HG03469 (cell line): ENCODE measurements around the gene MAPK10.
"Not testable (repeated sequence)": the region's sequence is repeated elsewhere in the genome, so short reads cannot be mapped to it uniquely, and the experiment has no call there.

ENCODE experiments used
- ATAC-seq: cut with Tn5 transposase; IDR thresholded peaks from one replicate; pipeline ENCODE4 v1.9.1; 2021; ENCODE audit warnings: mild to moderate bottlenecking, moderate library complexity, moderate number of reproducible peaks; ENCODE audit not compliant: unreplicated experiment

The MAPK10 gene

DNA sequence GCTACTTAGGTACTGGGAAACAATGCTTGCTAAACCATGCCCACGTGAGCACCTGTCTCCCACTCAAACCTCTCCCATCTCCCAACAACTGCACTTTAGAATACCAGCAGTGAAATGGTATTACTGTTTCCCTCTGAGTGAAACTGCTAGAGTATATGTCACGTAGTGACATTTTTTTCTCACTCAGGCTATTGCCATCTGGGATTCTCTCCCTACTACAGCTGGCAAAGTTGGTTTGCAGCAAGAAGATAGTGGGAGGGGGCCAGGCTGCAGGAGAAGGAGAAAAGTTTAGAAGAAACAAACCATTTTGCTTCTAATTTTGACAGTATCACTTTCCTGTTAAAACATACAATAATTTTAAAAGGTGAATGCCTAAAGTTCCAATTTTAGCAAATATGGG, 358.3 kb downstream of the MAPK10 start:
- ATAC-seq = no peak

DNA sequence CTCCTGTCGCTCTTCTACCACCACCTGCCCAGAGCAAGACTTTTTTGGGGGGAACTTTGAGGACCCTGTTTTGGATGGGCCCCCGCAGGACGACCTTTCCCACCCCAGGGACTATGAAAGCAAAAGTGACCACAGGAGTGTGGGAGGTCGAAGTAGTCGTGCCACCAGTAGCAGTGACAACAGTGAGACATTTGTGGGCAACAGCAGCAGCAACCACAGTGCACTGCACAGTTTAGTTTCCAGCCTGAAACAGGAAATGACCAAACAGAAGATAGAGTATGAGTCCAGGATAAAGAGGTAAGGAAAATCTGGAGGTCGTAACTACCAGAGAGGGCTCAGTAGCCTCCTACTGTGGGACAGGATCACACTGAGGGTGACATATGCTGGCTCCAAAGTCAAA, 364.5 kb downstream of the MAPK10 start:
- ATAC-seq = no peak

DNA sequence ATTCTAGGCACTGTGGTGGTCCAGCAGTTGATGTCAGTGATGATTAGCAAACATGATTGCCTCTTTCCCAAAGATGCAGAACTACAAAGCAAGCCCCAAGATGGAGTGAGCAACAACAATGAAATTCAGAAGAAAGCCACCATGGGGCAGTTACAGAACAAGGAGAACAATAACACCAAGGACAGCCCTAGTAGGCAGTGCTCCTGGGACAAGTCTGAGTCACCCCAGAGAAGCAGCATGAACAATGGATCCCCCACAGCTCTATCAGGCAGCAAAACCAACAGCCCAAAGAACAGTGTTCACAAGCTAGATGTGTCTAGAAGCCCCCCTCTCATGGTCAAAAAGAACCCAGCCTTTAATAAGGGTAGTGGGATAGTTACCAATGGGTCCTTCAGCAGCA, 365.3 kb downstream of the MAPK10 start:
- ATAC-seq = no peak

DNA sequence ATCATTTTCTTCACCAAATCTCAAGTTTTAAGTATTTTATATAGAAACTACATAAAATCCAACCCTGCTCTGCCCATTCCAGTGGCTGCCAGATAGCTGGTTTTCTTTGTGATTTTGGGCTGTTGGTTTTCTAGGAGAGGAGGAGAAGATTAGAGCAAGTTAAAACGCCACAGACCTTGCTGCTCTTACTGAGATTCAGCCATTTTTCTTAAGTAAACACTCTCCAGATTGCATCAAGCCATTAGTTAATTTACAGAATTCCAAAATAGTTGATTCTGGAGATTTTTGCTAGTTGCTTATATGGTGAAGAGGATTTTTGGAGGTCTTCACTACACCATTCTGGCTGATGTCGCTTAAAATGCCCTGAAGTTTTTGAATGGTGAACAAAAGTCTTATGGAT, 366.2 kb downstream of the MAPK10 start:
- no peak for ATAC-seq

DNA sequence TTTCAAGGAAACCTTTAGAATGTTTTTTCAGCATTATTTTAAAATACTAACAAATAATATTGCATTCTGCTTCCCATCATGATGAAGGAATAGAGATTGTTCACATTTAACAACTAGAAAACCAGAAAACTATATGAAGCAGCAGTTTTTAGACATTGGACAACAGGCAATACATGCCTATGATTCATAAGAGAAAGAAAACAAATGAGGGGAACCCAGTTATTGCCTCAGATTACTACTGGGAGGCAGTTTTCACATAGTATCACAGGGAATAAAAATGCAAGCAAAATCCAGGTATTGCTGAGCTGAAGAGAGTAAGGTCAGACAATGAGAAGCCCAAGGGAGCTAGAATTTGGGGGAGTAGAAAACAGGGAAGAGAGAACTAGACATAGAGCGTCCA, 373.6 kb downstream of the MAPK10 start:
- no peak for ATAC-seq

DNA sequence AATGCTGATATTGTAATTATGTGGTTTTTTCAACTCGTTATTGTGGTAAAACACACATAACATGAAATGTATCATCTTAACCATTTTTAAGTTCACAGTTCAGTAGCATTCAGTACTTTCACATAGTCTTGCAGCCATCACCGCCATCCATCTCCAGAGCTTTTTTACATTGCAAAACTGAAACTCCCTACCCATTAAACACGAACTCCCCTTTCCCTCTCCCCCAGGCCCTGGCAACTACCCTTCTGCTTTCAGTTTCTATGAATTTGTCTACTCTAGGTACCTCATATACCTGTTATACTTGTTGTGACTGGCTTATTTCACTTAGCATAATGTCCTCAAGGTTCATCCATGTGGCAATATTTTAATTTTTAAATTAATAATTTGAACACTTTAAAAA, 380.6 kb downstream of the MAPK10 start:
- peak; percentile 90 for ATAC-seq

DNA sequence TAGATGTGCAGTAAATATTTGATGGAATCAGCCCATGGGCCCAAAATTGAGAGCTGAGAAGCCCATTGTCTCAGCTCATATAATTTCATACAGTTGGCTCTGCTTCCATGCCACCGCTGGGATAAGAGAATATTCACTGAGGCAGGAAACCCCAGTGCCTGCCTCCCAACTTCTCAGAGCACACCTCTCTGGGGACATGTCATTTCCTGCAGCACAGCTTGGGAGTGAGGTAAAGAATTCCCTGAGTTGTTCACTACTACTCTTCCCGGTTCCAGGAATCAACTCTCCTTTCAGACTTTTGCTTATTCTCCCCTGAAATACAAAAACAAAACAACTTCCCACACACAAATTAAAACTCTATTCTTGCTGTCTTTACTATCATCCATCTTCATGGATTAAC, 389.3 kb downstream of the MAPK10 start:
- no peak for ATAC-seq

DNA sequence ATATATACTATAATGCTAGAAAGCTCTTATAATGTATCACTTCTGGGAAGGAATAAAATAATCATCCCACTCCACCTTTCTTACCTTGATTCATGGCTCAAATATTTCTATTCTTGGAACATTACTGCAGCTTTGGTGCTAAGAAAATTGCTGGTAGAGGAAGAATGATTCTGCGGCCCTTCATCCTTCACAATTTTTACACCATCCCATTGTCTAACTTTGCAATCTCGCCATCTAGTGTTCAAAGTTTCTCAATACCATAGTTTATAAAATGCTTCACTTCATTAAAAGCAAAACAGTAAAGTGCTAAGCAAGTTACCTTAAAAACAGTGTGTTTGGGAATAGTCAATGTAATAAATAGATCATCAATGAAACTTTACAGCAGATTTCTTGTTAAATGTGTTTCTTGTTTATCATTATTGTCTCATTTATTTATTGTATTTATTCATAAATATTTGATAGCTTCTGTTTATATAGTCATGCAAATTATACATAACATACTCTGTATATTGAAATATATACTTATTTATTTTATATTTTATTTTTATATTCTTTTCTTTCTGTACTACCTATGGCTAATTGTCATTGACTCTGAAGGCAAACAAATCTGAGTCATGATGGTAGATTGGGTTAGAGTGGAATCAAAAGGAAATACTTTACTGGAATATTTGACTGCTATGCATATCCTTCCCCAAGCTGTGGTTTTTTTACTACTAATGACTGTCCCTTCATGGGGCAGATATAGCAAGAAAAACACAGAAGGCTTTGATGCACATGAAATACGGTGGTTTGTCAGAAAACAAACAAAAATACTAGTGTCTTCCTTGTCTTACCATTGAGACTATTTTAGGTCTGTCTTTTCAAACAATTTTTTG, 390.7 kb downstream of the MAPK10 start:
- no peak for ATAC-seq

DNA sequence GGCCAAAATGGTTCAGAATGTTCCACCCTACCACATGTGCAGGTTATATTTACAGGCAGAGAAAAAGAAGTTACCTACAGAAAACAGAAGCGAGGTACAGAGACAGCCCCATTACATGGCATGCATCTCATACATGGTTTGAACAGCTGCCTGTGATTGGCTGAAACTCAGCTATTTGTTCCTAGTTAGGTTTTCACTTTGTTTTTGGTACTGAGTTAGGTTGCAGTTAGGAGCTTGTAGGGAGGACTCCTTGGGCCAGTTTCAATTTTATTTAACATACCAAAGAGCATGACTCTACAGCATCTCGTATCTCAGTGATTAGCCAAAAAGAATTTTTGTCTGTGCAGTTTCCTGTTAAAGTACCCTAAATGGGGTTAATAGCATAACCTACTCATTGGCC, 392.0 kb downstream of the MAPK10 start:
- ATAC-seq = no peak

DNA sequence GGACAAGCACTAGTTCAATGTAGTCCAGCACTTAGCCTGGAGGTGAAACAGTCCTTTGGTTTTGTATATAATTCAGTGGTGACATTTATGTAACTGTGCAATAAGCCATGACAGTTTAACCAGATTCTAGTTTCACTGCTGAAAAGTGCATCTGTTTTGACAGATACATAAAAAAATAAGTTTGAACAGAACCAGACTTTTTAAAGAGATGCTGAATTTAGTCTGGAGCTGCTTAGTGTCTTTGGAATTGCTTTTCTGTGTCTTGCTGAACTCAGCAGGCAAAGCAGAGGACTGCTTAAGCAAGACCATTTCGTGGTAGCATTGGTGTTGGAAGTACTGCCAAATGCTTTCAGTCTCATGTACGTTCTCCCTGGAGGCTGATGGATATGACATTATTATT, 393.5 kb downstream of the MAPK10 start:
- no peak for ATAC-seq

DNA sequence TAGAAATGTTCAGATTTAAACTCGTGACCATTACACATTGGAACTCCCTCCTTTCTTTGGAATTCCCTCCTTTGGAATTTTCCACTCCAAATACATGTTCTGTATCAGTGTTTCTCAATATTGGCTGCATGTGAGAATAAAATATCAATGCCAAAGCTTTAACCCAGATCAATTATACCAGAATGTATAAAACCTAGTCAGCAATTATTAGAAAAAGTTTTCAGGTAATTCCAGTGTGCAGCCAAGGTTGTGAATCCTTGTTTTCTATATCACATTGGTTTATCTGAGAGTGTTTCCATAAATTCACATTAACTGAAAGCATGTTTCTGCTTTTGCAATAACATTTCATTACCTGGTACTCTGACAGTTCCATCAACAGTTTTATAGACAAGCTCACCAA, 394.3 kb downstream of the MAPK10 start:
- ATAC-seq = no peak

DNA sequence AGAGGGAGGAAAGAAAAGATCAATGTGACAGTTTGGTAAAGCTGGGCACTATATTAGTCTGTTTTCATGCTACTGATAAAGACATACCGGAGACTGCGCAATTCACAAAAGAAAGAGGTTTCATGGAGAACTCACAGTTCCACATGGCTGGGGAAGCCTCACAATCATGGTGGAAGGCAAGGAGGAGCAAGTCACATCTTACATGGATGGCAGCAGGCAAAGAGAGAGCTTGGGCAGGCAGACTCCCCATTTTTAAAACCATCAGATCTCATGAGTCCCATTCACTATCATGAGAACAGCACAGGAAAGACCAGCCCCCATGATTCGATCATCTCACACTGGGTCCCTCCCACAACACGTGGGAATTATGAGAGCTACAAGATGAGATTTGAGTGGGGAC, 394.8 kb downstream of the MAPK10 start:
- not testable (repeated sequence) for ATAC-seq

DNA sequence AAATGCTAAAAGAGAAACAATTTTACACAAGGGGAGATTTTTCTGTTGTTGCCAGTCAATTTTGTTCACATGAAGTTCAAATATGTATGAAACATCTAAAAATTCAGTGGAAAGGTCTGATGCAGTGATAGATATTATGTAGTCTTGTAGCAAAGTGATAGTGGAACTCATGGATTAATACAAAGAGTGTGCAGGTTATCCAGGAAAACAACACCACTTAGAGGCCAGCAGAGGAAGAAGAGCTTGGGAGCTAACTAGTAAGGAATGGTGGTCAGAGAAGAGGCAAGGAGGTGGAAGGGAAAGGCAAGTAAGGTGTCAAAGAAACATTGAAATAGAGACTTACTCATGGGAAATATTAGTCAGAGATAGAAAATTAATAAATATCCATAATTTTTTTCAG, 395.6 kb downstream of the MAPK10 start:
- no peak for ATAC-seq

DNA sequence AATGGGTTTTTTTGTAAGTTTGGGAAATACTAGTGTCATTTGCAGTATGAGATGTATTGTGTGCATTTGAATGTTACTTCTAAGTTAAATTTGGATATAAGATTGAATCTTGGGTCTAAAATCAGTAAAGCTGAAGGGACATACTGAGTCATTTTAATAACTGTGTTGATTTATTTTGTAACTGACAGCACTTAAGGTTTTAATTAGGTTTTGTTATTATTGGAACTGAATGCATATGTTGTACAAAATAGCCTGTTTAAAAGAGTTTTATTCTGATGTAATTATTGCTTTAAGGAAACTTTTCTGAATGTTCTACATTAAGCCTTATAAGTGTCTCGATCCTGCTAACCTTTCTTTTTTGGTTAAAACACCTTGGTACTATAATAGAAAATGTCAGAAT, 396.6 kb downstream of the MAPK10 start:
- ATAC-seq = no peak

DNA sequence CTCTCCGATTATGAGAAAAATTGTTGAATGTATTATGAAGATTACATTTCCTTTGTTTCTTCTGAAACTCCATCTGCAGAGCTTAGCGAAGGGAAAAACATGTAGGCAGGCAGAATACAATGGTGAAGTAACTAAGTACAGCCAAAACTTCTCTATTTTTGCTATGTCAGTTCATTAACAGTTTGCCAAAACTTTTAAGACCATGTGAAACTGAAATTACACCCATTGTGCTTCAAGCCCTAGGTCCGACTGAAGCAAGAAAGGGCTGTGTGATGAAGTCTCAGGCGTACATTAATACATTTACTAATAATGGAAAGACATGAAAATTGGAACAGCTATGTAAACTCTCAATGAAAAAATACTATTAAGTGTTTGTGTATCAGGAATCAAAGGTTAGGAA, 398.0 kb downstream of the MAPK10 start:
- no peak for ATAC-seq

DNA sequence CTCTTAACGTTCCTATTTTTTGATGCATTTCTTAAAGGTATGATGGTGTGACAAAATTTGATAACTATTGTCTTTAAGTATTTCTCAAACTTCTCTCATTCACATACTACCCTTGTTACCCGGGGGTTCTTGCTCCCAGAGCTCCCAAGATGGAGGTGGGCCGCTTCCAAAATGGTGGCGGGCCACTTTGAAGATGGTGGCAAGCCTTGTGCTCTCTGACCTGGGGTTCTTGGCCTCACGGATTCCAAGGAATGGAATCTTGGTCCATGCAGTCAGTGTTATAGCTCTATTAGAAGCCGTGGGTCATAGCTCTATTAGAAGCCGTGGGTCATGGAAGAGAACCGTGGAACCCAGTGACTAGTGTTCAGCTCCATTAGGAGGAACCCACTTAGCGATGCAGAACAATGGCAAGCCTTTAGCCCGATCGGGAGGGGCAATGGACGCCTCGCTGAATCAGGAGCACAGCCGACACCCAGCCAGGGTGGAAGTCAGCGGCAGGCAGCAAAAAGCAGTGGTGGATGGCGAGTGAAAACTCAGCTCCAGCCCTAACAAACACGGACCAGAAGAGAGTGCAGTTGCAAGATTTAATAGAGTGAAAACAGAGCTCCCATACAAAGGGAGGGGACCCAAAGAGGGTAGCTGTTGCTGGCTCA, 403.4 kb downstream of the MAPK10 start:
- no peak for ATAC-seq

DNA sequence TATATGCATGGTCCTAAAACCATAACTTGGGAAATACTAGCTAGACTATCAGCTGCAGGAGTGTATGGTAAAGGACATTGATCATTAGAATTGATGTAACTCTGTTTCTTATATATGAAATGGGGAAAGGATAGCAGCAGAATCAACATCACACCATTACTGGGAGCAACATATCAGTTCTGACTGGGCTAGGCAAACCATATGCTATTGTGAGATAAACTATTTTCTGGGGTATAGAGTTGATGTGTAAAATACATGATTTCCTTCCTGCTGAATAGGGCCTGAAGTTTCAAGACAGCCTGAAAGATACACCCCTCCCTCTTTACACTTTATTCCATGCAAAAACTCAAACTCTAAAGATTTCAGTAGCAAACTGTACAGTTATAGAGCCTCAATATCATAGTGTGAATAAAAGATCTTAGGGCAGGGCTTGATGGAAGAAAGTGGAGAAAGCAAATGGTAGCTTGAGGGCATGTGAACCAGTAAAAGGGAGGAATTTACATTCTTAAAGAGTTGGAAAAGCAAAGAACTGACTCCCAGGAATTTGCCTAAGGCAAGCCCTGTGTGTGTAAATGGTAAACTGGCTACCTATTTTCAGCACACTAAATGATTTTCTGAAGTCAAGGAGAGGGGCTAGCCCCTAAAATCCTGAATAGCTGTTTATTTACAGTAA, 404.1 kb downstream of the MAPK10 start:
- no peak for ATAC-seq

DNA sequence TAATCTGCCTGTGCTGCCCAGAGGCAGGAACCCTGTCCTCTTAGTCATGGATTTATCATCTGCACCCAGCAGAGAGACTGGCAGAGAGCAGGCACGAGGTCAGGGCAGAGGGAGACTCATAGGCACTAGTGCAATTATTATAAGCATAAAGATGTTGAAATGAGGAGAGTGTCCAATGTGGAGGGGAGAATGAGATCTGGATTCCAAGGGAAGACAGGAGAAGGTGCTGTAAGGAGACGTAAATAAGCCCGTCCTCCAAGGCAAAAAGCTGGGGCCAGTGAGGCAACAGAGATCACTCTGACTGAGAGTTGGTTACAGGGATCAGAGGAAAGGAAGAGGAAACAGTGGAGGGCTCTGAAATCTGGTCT, 406.2 kb downstream of the MAPK10 start:
- ATAC-seq = no peak

DNA sequence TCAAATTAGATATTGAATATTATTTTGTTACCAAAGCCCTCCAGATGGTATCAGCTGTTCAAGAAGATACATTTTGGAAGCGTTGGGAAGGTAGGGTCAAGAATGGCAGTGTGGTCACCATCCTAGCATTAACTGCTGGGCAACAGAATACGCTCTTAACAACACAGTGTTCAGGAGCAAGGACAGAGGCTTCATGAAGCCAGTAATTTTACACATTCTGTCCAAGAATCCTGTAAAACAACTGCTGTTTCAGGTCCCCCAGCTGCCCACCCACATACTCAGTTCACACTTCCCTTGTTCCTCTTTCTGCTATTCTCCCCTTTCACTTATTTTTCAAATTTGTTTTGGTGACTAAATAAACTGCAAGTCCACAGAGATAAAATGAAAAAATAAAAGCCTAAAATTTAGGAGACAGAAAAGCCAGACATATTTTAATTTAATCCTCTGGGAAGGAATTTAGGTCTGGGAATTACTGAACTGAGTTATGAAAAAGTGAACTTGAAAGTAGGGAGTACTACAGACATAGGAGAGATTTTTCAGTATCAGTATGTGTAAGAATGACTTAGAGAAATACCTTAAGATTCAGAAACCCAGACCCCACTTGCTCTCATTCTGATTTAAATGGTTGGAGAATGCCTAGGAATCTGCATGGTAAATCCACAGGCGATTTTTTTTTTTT, 406.7 kb downstream of the MAPK10 start:
- ATAC-seq = no peak

DNA sequence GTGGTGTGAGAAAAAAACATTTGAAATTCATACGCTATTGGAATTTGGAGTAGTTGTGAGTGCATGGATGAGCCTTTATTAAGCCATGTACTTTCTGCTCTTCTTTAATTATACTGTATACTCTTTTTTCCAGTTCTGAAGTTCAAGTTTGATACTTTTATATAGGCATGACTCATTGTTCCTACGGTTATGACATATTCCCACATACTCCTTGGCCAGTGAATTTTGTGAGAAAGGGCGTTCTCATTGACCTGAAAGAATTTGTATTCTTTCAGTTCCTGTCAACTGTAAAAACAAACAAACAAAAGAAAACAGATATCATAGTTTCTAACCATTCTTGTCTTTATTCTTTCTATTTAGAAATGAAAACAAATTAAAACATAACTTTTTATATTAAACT, 407.3 kb downstream of the MAPK10 start:
- ATAC-seq = no peak

DNA sequence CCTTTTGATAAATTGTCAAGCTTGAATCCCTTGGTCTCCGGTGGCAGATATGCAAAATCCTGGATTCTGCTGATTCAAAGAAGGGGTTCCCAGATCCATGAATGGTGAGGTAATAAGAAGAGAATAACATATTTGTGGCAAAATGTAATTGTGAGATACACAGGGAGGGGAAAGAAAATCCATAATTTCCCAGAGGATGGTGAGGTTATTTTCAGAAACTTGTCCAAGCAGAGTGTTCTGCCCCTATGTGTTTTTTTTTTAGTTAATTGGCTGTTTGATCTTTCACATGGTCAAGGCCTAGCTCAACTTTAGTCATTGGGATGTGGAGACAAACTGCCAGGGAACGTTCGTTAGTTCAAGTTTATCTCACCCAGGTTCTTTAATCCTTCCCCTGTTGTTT, 408.8 kb downstream of the MAPK10 start:
- no peak for ATAC-seq
